IMR-90 (cell line): ENCODE results near the gene NRP1. TPM values are rescaled to one million over a fixed set of nuclear protein-coding genes. Genes with fewer than 3 reads are reported as not detected.
A peak's percentile ranks its signal among the peaks of the same experiment; 100 is the strongest.

Source experiments
- BHLHE40 ChIP-seq: fragments of 150-350 bp; IDR thresholded peaks from 2 replicates; pipeline ENCODE4 v1.6.1; 2016; ENCODE audit warnings: mild to moderate bottlenecking, low read depth, low read length
- CHD1 ChIP-seq: IDR thresholded peaks from 2 replicates; pipeline ENCODE4 v1.6.1; 2012; ENCODE audit warnings: low read depth, low read length, improper control_type of control experiment
- CTCF ChIP-seq: conservative IDR thresholded peaks from 2 replicates; pipeline ENCODE4 v1.5.1; 2012; ENCODE audit warnings: mild to moderate bottlenecking, low read depth, low read length, improper control_type of control experiment
- FOS ChIP-seq: fragments of 150-350 bp; IDR thresholded peaks from 2 replicates; pipeline ENCODE4 v1.6.1; 2016; ENCODE audit warnings: low read depth, low read length
- NFE2L2 ChIP-seq: fragments of 150-350 bp; IDR thresholded peaks from 2 replicates; pipeline ENCODE4 v1.6.1; 2016; ENCODE audit warnings: low read depth, mild to moderate bottlenecking, low read length
- polyA plus RNA-seq, 3 experiments: library from polyadenylated mRNA; depleted of rRNA; stranded (reverse); fragments of >200 nt; gene quantifications; 2 replicates each; pipeline ENCODE4 v1.2.3, GENCODE V29; 2012; ENCODE audit warnings: low replicate concordance in 1 of 3
- total RNA-seq: library from RNA; depleted of rRNA; stranded (reverse); fragments of >200 nt; gene quantifications from 2 replicates; pipeline ENCODE4 v1.2.3, GENCODE V29; 2012

Gene NRP1
- total and polyA plus RNA-seq, 2 of the 4 experiments (the other 2 are of a cell fraction): 108 to 227 TPM

GRCh38 chr10:33237736-33238624 is 96.5 kb downstream of the NRP1 start (continued):
- TF ChIP-seq FOS (peak; percentile 86), CTCF (no peak), BHLHE40 (peak; percentile 52; the same call in 1 of the 2 replicates), CHD1 (no peak), NFE2L2 (peak; percentile 90)
